Neural crest cell (in vitro differentiated cells): ENCODE results near the gene AKNAD1. TPM values are rescaled to one million over a fixed set of nuclear protein-coding genes. Genes with fewer than 3 reads are reported as not detected.

ENCODE experiments used
- DNase-seq: peaks from one replicate; pipeline ENCODE4 v3.0.0; 2021; ENCODE audit warnings: low read depth, mixed read lengths, low spot score
- H3K27ac Mint-ChIP-seq: one replicate; pipeline ENCODE4 v1.8.0; 2021; ENCODE audit warnings: mild to moderate bottlenecking, mixed read lengths; ENCODE audit not compliant: unreplicated experiment
- H3K27me3 Mint-ChIP-seq: 2 replicates; pipeline ENCODE4 v1.8.0; 2021; ENCODE audit warnings: low read depth, mild to moderate bottlenecking, mixed read lengths
- H3K36me3 Mint-ChIP-seq: 2 replicates; pipeline ENCODE4 v1.8.0; 2021; ENCODE audit warnings: low read depth, mild to moderate bottlenecking, mixed read lengths
- H3K4me1 Mint-ChIP-seq: 2 replicates; pipeline ENCODE4 v1.8.0; 2021; ENCODE audit warnings: mixed read lengths
- H3K4me3 Mint-ChIP-seq: one replicate; pipeline ENCODE4 v1.8.0; 2021; ENCODE audit warnings: mild to moderate bottlenecking, mixed read lengths
- H3K9me3 Mint-ChIP-seq: 2 replicates; pipeline ENCODE4 v1.8.0; 2021; ENCODE audit warnings: mixed read lengths
- total RNA-seq: library from RNA; stranded (reverse); gene quantifications from 2 replicates; pipeline ENCODE4 v1.2.1, GENCODE V29; 2021
- TF ChIP-seq, protein P1 (sequence below): fragments of 200-600 bp; sonication (generic); conservative IDR thresholded peaks from 2 replicates; pipeline ENCODE4 v1.5.0; 2021; ENCODE audit warnings: antibody characterized with exemption, mild to moderate bottlenecking

AKNAD1 gene
- total RNA-seq, 1 donor from 2014 or later = 1.0 TPM

DNA sequence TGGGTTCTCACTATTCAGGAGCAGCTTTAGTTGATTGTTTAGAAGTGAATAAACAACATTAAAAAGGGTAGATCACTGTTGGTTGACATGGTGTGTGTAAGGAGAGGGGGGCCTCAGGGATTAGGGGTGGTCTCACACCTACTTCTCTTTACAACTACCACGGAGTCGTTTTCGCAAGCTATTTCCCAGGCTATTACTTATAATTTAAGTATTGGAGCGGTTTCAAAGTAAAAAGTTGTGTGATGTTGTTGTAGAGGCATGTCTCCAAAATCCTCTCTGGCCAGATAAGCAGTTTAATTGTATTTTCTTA is 21.2 kb upstream of the AKNAD1 start:
- H3K36me3 Mint-ChIP-seq = no peaks in the 10 kb centered on the region
- no peak for DNase-seq
- H3K4me1 Mint-ChIP-seq = peaks cover 23% of the 10 kb centered on the region
- TF ChIP-seq, protein P1, sequence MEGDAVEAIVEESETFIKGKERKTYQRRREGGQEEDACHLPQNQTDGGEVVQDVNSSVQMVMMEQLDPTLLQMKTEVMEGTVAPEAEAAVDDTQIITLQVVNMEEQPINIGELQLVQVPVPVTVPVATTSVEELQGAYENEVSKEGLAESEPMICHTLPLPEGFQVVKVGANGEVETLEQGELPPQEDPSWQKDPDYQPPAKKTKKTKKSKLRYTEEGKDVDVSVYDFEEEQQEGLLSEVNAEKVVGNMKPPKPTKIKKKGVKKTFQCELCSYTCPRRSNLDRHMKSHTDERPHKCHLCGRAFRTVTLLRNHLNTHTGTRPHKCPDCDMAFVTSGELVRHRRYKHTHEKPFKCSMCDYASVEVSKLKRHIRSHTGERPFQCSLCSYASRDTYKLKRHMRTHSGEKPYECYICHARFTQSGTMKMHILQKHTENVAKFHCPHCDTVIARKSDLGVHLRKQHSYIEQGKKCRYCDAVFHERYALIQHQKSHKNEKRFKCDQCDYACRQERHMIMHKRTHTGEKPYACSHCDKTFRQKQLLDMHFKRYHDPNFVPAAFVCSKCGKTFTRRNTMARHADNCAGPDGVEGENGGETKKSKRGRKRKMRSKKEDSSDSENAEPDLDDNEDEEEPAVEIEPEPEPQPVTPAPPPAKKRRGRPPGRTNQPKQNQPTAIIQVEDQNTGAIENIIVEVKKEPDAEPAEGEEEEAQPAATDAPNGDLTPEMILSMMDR = no peak
- H3K27me3 Mint-ChIP-seq = no peaks in the 10 kb centered on the region
- H3K4me3 Mint-ChIP-seq = peak overlapping the region; percentile 96
- no peak overlapping the region for H3K27ac Mint-ChIP-seq
- H3K9me3 Mint-ChIP-seq = no peaks in the 10 kb centered on the region

DNA sequence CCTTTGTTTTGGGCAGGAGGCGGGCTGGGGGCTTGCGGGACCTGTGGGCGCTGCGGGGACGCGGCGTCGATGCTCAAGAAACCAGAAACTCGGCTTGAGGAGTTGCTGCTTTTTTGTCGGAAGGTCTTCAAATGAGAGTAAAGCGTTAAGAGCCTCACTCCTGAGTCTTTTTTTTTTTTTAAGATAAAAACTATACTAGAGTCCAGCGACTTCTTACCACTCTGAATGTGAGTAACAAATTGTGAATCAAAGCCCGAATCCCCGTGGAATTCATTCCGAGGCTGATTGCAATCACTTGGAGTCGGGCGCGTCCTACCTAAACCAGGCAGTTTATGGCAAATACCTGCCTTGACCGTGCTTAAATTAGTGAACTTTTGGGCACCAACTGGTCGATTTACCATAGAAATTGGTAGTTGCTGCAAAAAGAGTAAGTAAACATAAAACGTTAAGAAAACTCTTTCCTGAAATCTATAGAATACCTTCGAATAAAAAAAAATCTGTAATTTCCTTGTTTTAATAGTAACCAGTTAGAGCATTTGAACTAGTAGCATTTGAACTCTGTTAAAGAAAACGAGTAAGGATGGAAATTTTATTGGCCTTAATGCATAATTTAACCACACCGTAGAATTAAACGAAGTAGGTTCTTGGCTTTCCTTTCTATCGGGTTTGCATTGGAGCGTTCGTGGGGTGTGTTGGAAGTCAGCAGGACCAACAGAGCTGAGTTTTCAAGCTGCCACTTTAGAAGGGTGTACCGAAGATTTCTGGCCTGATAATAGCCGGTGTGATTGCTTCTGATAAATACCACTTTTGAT is 20.7 kb upstream of the AKNAD1 start:
- peaks cover 23% of the 10 kb centered on the region for H3K4me1 Mint-ChIP-seq
- peak overlapping the region; percentile 96 for H3K4me3 Mint-ChIP-seq
- no peaks in the 10 kb centered on the region for H3K27me3 Mint-ChIP-seq
- H3K36me3 Mint-ChIP-seq = no peaks in the 10 kb centered on the region
- H3K9me3 Mint-ChIP-seq = no peaks in the 10 kb centered on the region
- peak; percentile 13 for DNase-seq
- no peak overlapping the region for H3K27ac Mint-ChIP-seq
- TF ChIP-seq, protein P1 = no peak

DNA sequence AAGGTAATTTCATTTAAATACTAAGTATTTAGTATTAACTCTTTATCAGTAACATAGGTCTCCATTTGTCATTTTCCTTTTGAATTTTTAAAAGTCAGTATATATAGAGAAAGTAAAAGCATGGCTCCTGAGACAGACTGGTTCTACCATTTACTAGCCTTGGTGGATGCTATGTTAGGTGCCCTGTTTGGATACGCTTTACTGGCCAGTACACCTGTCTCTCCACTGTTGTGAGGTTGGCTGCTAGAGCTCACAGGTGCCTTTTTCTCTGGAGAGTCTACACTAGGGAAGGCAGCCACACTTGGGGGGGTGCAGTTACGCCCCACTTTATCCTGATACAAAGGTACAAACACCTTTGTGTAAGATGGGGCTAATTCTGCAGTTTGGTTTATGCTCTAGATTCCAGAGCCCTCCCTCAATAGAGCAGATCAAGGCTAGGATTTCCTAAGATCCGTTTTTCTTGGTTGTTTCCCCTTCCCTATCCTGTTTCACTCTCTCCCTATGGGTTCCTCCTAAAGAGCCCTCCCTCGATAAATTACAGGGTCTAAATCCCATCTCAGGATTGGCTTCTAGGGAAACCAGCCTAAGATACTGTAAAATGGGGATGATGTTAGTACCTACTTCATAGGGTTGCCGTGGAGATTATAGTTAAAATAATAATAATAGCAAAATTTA is 14.3 kb upstream of the AKNAD1 start:
- no peaks in the 10 kb centered on the region for H3K4me1 Mint-ChIP-seq
- TF ChIP-seq, protein P1 = no peak
- no peaks in the 10 kb centered on the region for H3K36me3 Mint-ChIP-seq
- DNase-seq = no peak
- H3K9me3 Mint-ChIP-seq = no peaks in the 10 kb centered on the region
- H3K4me3 Mint-ChIP-seq = no peak overlapping the region
- H3K27me3 Mint-ChIP-seq = peaks cover 3% of the 10 kb centered on the region
- no peak overlapping the region for H3K27ac Mint-ChIP-seq

DNA sequence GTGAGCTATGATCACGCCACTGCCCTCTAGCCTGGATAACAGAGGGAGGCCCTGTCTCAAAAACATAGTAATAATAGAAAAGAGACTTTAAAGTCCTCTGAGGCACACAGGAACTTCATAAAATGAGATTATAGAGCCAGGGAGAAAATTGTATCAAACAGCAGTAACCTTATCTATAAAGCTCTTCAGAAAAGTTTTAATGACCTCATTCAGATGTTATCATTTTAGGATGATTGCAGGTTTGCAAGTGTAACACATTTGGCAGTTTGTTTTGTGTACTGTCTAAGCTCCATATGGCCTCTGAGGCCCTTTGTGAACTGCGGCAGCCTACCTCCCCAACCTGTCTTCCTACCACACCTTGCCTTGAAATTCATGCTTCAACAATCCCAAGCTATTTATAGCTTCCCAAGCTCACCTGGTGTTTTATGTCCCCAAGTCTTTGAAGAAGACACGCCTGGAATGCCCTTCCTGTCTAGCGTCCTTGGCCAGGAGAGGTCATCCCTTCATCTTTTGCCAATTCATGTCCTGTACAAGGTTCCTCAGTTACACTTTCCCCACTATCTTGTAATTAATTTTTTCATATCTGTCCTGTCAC is 8.5 kb upstream of the AKNAD1 start:
- Mint-ChIP-seq H3K27me3 (peaks cover 3% of the 10 kb centered on the region), H3K27ac (no peak overlapping the region), H3K36me3 (no peaks in the 10 kb centered on the region), H3K4me1 (no peaks in the 10 kb centered on the region), H3K9me3 (no peaks in the 10 kb centered on the region), H3K4me3 (no peak overlapping the region)
- TF ChIP-seq, protein P1 = no peak
- no peak for DNase-seq

DNA sequence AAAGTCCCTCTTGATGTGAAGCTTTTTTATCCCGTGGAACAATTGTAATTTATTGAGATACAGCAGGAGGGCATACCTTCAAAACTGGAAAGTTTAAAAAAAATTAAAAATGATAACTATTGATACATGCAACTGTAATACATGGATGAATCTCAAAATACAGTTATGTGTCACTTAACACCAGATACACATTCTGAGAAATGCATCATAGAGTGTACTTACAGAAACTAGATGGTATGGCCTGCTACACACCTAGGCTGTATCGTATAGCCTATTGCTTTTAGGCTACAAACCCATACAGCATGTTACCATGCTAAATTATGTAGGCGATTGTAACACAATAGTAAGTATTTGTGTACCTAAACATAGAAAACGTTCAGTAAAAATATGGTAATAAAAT is 7.1 kb upstream of the AKNAD1 start:
- no peaks in the 10 kb centered on the region for H3K4me1 Mint-ChIP-seq

More for the DNA sequence above, 7.1 kb upstream of the AKNAD1 start:
- no peak overlapping the region for H3K27ac Mint-ChIP-seq
- TF ChIP-seq, protein P1 = no peak
- H3K4me3 Mint-ChIP-seq = no peak overlapping the region
- H3K36me3 Mint-ChIP-seq = no peaks in the 10 kb centered on the region
- no peak for DNase-seq
- H3K9me3 Mint-ChIP-seq = no peaks in the 10 kb centered on the region
- H3K27me3 Mint-ChIP-seq = peaks cover 3% of the 10 kb centered on the region
